ENCODE data around the gene TOX2.

GRCh38 chr20:44021900-44022299 is 107.2 kb downstream of the TOX2 start:
- TF ChIP-seq, protein P1, sequence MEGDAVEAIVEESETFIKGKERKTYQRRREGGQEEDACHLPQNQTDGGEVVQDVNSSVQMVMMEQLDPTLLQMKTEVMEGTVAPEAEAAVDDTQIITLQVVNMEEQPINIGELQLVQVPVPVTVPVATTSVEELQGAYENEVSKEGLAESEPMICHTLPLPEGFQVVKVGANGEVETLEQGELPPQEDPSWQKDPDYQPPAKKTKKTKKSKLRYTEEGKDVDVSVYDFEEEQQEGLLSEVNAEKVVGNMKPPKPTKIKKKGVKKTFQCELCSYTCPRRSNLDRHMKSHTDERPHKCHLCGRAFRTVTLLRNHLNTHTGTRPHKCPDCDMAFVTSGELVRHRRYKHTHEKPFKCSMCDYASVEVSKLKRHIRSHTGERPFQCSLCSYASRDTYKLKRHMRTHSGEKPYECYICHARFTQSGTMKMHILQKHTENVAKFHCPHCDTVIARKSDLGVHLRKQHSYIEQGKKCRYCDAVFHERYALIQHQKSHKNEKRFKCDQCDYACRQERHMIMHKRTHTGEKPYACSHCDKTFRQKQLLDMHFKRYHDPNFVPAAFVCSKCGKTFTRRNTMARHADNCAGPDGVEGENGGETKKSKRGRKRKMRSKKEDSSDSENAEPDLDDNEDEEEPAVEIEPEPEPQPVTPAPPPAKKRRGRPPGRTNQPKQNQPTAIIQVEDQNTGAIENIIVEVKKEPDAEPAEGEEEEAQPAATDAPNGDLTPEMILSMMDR (IDR thresholded peaks at IDR 0.05): no peak
- no peak for TF ChIP-seq POLR2A (IDR thresholded peaks at IDR 0.05)
- TF ChIP-seq POLR2AphosphoS5 (IDR thresholded peaks at IDR 0.05): no peak

Data from prostate gland (tissue), 2 donors.